Panc1 (cell line): ENCODE data around the gene SMG6. TPM values are rescaled to one million over a fixed set of nuclear protein-coding genes. Genes with fewer than 3 reads are reported as not detected.
A peak's percentile ranks its signal among the peaks of the same experiment; 100 is the strongest.

ENCODE experiments used
- ATAC-seq: fragments of 200-7000 bp; cut with Tn5 transposase; 2 replicates; pipeline ENCODE4 v1.9.1; 2020; ENCODE audit warnings: mild to moderate bottlenecking, moderate library complexity
- BruUV-seq: library from RNA; stranded (reverse); fragments of 400-500 nt; replicated peaks from 2 replicates; lab custom pipeline; 2021; lab: Mats Ljungman, UMichigan
- CTCF ChIA-PET: fragments of 300-600 bp; sonication (Branson Sonifier 250); formaldehyde crosslinking; loops from one replicate; lab custom pipeline; 2022; ENCODE audit warnings: antibody characterized with exemption; lab: Charles Lee
- POLR2A ChIA-PET: fragments of 300-600 bp; sonication (Branson Sonifier 250); formaldehyde crosslinking; loops from one replicate; lab custom pipeline; 2022; ENCODE audit warnings: antibody characterized with exemption; lab: Charles Lee
- DNase-seq: peaks from one replicate; pipeline ENCODE4 v3.0.0-alpha.2; 2010; ENCODE audit warnings: low read depth, low spot score
- H3K27ac ChIP-seq: 2 replicates; pipeline ENCODE4 v1.5.1; 2011; ENCODE audit warnings: mild to moderate bottlenecking, low read length, inconsistent platforms
- H3K27me3 ChIP-seq: fragments of 200-500 bp; sonication (Bioruptor generic); 2 replicates; pipeline ENCODE4 v1.6.0; 2014; ENCODE audit warnings: low read length, inconsistent platforms; ENCODE audit not compliant: control insufficient read depth, insufficient read depth
- H3K36me3 ChIP-seq: fragments of 200-500 bp; sonication (Bioruptor generic); 2 replicates; pipeline ENCODE4 v1.5.1; 2014; ENCODE audit warnings: inconsistent platforms, mild to moderate bottlenecking, low read length, moderate library complexity; ENCODE audit not compliant: control insufficient read depth, insufficient read depth
- H3K4me1 ChIP-seq: 2 replicates; pipeline ENCODE4 v1.5.1; 2011; ENCODE audit warnings: inconsistent platforms, mild to moderate bottlenecking, low read length, moderate library complexity; ENCODE audit not compliant: control insufficient read depth, insufficient read depth
- H3K4me3 ChIP-seq, 2 experiments: 2 replicates each; pipeline ENCODE4 v1.5.1; 2011 to 2012; ENCODE audit warnings: low read depth in 2 of 2, low read length in 2 of 2, mild to moderate bottlenecking in 2 of 2, inconsistent platforms in 1 of 2, moderate library complexity in 1 of 2
- H3K9me3 ChIP-seq: fragments of 200-500 bp; sonication (Bioruptor generic); 2 replicates; pipeline ENCODE4 v1.5.1; 2014; ENCODE audit warnings: low read depth, mild to moderate bottlenecking, inconsistent platforms, low read length, moderate library complexity; ENCODE audit not compliant: control insufficient read depth, insufficient read depth
- POLR2AphosphoS5 ChIP-seq: IDR thresholded peaks from 2 replicates; pipeline ENCODE4 v1.6.1; 2012; ENCODE audit warnings: mild to moderate bottlenecking, low read depth, low read length, moderate library complexity
- SIN3A ChIP-seq: IDR thresholded peaks from 2 replicates; pipeline ENCODE4 v1.6.1; 2012; ENCODE audit warnings: low read depth, mild to moderate bottlenecking, low read length, moderate library complexity, borderline replicate concordance; ENCODE audit not compliant: insufficient read depth
- TCF7L2 ChIP-seq: IDR thresholded peaks from 2 replicates; pipeline ENCODE4 v1.6.1; 2011; ENCODE audit warnings: mild to moderate bottlenecking, low read depth, low read length, inconsistent platforms
- in situ Hi-C: cut with HindIII; loops from 2 replicates; pipeline ENCODE4 v1.10.0; 2016; ENCODE audit warnings: low sequenced_read_pairs, low pct_unique_long_range_greater_than_20kb
- intact Hi-C: fragments of 100-400 bp; cut with micrococcal nuclease; formaldehyde crosslinking; loops from one replicate; pipeline ENCODE4 v1.10.0; 2022; ENCODE audit not compliant: unreplicated experiment
- total RNA-seq: library from RNA; stranded (reverse); gene quantifications from one replicate; pipeline ENCODE4 v1.2.1, GENCODE V29; 2021; ENCODE audit not compliant: unreplicated experiment
- TF ChIP-seq, protein P1 (sequence below), 2 experiments: IDR thresholded peaks; 2 replicates each; pipeline ENCODE4 v1.6.1; 2011 to 2012; ENCODE audit warnings: low read depth in 2 of 2, control low read depth in 1 of 2, low read length in 1 of 2, mild to moderate bottlenecking in 1 of 2, moderate library complexity in 1 of 2; ENCODE audit not compliant: insufficient read depth in 1 of 2
- TF ChIP-seq, protein P2 (sequence below): fragments of 450-650 bp; IDR thresholded peaks from 2 replicates; pipeline ENCODE4 v1.5.1; 2017; ENCODE audit warnings: mild to moderate bottlenecking

Gene SMG6
- total RNA-seq, 1 experiment from 2014 or later = 17.8 TPM

DNA sequence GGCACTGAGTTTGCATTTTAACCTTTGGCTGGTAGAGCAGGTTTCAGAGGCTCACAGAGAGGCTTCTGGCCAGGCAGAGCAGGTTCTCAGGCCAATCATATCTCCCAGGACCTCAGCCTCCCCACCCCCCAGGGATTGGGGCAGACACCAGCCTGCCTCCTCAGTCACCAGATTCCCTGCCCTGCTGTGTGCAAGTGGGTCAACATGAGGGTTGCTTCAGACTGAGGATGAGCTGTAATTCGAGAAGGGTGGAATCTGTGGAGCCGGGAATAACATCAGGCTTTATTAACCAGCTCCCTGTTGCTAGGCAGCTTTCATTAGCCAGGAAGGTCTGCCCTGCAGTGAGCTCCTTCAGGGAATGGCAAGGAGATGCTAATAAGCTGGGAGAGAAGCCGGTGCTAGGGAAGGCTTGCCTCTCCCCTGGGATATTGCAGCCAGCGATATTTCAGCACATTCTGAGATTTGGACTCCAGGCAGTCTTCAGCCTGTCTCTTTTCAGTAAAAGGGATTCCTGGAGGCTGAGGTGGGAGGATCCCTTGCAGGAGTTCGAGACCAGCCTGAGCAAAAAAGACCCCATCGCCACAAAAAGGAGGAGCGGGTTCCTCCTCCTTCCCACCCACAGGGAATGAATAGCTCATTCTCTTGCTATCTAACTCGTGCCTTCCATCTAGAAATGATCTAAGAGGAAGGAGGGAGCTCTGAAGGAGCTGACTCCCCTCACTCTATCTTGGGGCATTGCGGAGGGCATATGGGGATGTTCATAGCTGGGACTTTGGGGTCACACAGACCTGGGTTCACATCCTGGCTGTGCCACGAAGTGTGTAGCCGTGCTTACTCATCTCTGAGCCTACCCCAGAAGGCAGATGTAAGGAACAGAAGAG is 44.5 kb upstream of the SMG6 start:
- CTCF ChIA-PET = no interaction called here

DNA sequence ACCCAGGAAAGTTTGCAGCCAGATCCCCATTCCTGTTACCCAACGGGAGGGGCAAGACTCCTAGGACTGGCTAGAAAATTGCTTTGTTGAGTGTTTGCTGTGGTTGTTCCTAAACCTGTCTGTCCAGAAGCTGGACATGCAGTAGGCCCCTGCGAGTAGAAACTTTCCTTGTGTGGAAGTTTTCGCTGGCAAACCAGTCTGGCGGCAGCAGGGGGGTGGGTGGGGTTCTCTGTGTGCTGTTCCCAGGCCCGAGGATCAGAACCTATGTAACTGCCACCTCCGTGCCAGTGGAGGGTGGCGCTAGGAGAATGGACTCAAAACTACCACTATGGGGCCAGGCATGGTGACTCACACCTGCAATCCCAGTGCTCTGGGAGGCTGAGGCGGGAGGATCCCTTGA is 42.9 kb upstream of the SMG6 start:
- H3K9me3 ChIP-seq = no peaks in the 10 kb centered on the region
- CTCF ChIA-PET = no interaction called here
- no peaks in the 10 kb centered on the region for H3K27me3 ChIP-seq
- no peak overlapping the region for H3K27ac ChIP-seq
- intact Hi-C loops = no loop called here
- in situ Hi-C loops = no loop called here
- POLR2A ChIA-PET = no interaction called here
- DNase-seq (no peak), ATAC-seq (no peak)
- no TSS peak for BruUV-seq
- no peaks in the 10 kb centered on the region for H3K4me1 ChIP-seq
- TF ChIP-seq, protein P1, sequence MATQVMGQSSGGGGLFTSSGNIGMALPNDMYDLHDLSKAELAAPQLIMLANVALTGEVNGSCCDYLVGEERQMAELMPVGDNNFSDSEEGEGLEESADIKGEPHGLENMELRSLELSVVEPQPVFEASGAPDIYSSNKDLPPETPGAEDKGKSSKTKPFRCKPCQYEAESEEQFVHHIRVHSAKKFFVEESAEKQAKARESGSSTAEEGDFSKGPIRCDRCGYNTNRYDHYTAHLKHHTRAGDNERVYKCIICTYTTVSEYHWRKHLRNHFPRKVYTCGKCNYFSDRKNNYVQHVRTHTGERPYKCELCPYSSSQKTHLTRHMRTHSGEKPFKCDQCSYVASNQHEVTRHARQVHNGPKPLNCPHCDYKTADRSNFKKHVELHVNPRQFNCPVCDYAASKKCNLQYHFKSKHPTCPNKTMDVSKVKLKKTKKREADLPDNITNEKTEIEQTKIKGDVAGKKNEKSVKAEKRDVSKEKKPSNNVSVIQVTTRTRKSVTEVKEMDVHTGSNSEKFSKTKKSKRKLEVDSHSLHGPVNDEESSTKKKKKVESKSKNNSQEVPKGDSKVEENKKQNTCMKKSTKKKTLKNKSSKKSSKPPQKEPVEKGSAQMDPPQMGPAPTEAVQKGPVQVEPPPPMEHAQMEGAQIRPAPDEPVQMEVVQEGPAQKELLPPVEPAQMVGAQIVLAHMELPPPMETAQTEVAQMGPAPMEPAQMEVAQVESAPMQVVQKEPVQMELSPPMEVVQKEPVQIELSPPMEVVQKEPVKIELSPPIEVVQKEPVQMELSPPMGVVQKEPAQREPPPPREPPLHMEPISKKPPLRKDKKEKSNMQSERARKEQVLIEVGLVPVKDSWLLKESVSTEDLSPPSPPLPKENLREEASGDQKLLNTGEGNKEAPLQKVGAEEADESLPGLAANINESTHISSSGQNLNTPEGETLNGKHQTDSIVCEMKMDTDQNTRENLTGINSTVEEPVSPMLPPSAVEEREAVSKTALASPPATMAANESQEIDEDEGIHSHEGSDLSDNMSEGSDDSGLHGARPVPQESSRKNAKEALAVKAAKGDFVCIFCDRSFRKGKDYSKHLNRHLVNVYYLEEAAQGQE (IDR thresholded peaks at IDR 0.05; ENCODE audit: insufficient read depth in 1 of 2, low read depth in 2 of 2, low read length in 1 of 2) = no peak
- no peak for TF ChIP-seq POLR2AphosphoS5
- TF ChIP-seq SIN3A = no peak
- H3K4me3 ChIP-seq = no peak overlapping the region
- H3K36me3 ChIP-seq = no peaks in the 10 kb centered on the region

More for the DNA sequence above, 44.5 kb upstream of the SMG6 start:
- Histone ChIP-seq H3K4me1 (no peaks in the 10 kb centered on the region), H3K27ac (no peak overlapping the region), H3K36me3 (no peaks in the 10 kb centered on the region), H3K27me3 (no peaks in the 10 kb centered on the region), H3K9me3 (no peaks in the 10 kb centered on the region), H3K4me3 (no peak overlapping the region)
- ATAC-seq (0 out of 2 replicates have a peak, but pooled peaks have one; percentile 46), DNase-seq (no peak)
- intact Hi-C loops = no loop called here
- no TSS peak for BruUV-seq
- TF ChIP-seq SIN3A = no peak
- no peak for TF ChIP-seq TCF7L2
- TF ChIP-seq, protein P2, sequence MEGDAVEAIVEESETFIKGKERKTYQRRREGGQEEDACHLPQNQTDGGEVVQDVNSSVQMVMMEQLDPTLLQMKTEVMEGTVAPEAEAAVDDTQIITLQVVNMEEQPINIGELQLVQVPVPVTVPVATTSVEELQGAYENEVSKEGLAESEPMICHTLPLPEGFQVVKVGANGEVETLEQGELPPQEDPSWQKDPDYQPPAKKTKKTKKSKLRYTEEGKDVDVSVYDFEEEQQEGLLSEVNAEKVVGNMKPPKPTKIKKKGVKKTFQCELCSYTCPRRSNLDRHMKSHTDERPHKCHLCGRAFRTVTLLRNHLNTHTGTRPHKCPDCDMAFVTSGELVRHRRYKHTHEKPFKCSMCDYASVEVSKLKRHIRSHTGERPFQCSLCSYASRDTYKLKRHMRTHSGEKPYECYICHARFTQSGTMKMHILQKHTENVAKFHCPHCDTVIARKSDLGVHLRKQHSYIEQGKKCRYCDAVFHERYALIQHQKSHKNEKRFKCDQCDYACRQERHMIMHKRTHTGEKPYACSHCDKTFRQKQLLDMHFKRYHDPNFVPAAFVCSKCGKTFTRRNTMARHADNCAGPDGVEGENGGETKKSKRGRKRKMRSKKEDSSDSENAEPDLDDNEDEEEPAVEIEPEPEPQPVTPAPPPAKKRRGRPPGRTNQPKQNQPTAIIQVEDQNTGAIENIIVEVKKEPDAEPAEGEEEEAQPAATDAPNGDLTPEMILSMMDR = no peak
- TF ChIP-seq POLR2AphosphoS5 = no peak
- TF ChIP-seq, protein P1 (IDR thresholded peaks at IDR 0.05; ENCODE audit: insufficient read depth in 1 of 2, low read depth in 2 of 2, low read length in 1 of 2) = no peak
- in situ Hi-C loops = no loop called here
- POLR2A ChIA-PET = no interaction called here
